ENCODE results near the gene GFRA1.
"Not testable (repeated sequence)": the region's sequence is repeated elsewhere in the genome, so short reads cannot be mapped to it uniquely, and the experiment has no call there.

GFRA1 gene

GRCh38 chr10:116197946-116198675, 74.9 kb downstream of the GFRA1 start:
- DNase-seq (ENCODE audit: low read depth): no peak

GRCh38 chr10:116195583-116195982, 77.4 kb downstream of the GFRA1 start:
- no peak for DNase-seq (ENCODE audit: low read depth)

- no peak for DNase-seq (ENCODE audit: low read depth)
Measured at GRCh38 chr10:116195039-116195438, 78.0 kb downstream of the GFRA1 start.

- DNase-seq (ENCODE audit: low read depth): no peak
Measured at GRCh38 chr10:116194061-116194460, 78.9 kb downstream of the GFRA1 start.

GRCh38 chr10:116190883-116191282, 82.1 kb downstream of the GFRA1 start:
- DNase-seq (ENCODE audit: low read depth): no peak

GRCh38 chr10:116186273-116186672, 86.7 kb downstream of the GFRA1 start:
- DNase-seq (ENCODE audit: low read depth): no peak

GRCh38 chr10:116185199-116185867, 87.7 kb downstream of the GFRA1 start:
- no peak for DNase-seq (ENCODE audit: low read depth)

- DNase-seq (ENCODE audit: low read depth): no peak
Measured at GRCh38 chr10:116184512-116184794, 88.6 kb downstream of the GFRA1 start.

- DNase-seq (ENCODE audit: low read depth): no peak
Measured at GRCh38 chr10:116183733-116184511, 89.1 kb downstream of the GFRA1 start.

GRCh38 chr10:116182426-116182825, 90.6 kb downstream of the GFRA1 start:
- DNase-seq (ENCODE audit: low read depth): no peak

GRCh38 chr10:116178086-116178605, 94.9 kb downstream of the GFRA1 start:
- DNase-seq (ENCODE audit: low read depth): no peak

GRCh38 chr10:116175231-116175630, 97.8 kb downstream of the GFRA1 start:
- no peak for DNase-seq (ENCODE audit: low read depth)

GRCh38 chr10:116171505-116171904, 101.5 kb downstream of the GFRA1 start:
- no peak for DNase-seq (ENCODE audit: low read depth)

GRCh38 chr10:116170815-116171250, 102.2 kb downstream of the GFRA1 start:
- peak; percentile 41 for DNase-seq (ENCODE audit: low read depth)

- DNase-seq (ENCODE audit: low read depth): no peak
Measured at GRCh38 chr10:116169782-116170445, 103.1 kb downstream of the GFRA1 start.

GRCh38 chr10:116168745-116169144, 104.3 kb downstream of the GFRA1 start:
- no peak for DNase-seq (ENCODE audit: low read depth)

- DNase-seq (ENCODE audit: low read depth): no peak
Measured at GRCh38 chr10:116168329-116168728, 104.7 kb downstream of the GFRA1 start.

- not testable (repeated sequence) for DNase-seq (ENCODE audit: low read depth)
Measured at GRCh38 chr10:116165941-116166340, 107.1 kb downstream of the GFRA1 start.

- DNase-seq (ENCODE audit: low read depth): no peak
Measured at GRCh38 chr10:116164291-116164690, 108.7 kb downstream of the GFRA1 start.

- no peak for DNase-seq (ENCODE audit: low read depth)
Measured at GRCh38 chr10:116163333-116164131, 109.5 kb downstream of the GFRA1 start.

GRCh38 chr10:116162851-116163250, 110.2 kb downstream of the GFRA1 start:
- DNase-seq (ENCODE audit: low read depth): no peak
